PC-9 (cell line): ENCODE measurements around the gene RAB43. TPM values are rescaled to one million over a fixed set of nuclear protein-coding genes. Genes with fewer than 3 reads are reported as not detected.
"Not testable (repeated sequence)": the region's sequence is repeated elsewhere in the genome, so short reads cannot be mapped to it uniquely, and the experiment has no call there.

ENCODE experiments used
- BruUV-seq: library from RNA; stranded (reverse); fragments of 400-500 nt; replicated peaks from 2 replicates; lab custom pipeline; 2021; lab: Mats Ljungman, UMichigan
- CTCF ChIA-PET: fragments of 300-600 bp; sonication (Branson Sonifier 250); formaldehyde crosslinking; loops from one replicate; lab custom pipeline; 2022; ENCODE audit warnings: antibody characterized with exemption; lab: Charles Lee
- POLR2A ChIA-PET: fragments of 300-600 bp; sonication (Branson Sonifier 250); formaldehyde crosslinking; loops from one replicate; lab custom pipeline; 2022; ENCODE audit warnings: antibody characterized with exemption; ENCODE audit not compliant: unreplicated experiment; lab: Charles Lee
- DNase-seq, 2 experiments: peaks; one replicate each; pipeline versions ENCODE4 v3.0.0 to v3.0.0-alpha.2; 2015 to 2022; ENCODE audit warnings: mixed read lengths in 1 of 2
- H2AFZ ChIP-seq: fragments of 200-600 bp; sonication (generic); 2 replicates; pipeline ENCODE4 v1.8.1; 2017; ENCODE audit warnings: antibody characterized with exemption
- H3F3A ChIP-seq: fragments of 200-600 bp; sonication (generic); 2 replicates; pipeline ENCODE4 v1.8.1; 2017; ENCODE audit warnings: antibody characterized with exemption, mild to moderate bottlenecking, low read depth; ENCODE audit not compliant: insufficient read depth
- H3K27ac ChIP-seq: fragments of 200-600 bp; sonication (generic); 2 replicates; pipeline ENCODE4 v1.6.1; 2016; ENCODE audit warnings: mixed run types
- H3K27me3 ChIP-seq: fragments of 200-600 bp; sonication (generic); 2 replicates; pipeline ENCODE4 v1.6.1; 2016; ENCODE audit warnings: low read depth, mixed run types; ENCODE audit not compliant: insufficient read depth
- H3K36me3 ChIP-seq: fragments of 200-600 bp; sonication (generic); 2 replicates; pipeline ENCODE4 v1.6.1; 2016; ENCODE audit warnings: low read depth, mixed run types
- H3K4me1 ChIP-seq: fragments of 200-600 bp; sonication (generic); replicated peaks from 2 replicates; pipeline ENCODE4 v1.6.1; 2016; ENCODE audit warnings: mixed run types; ENCODE audit not compliant: insufficient read depth
- H3K4me2 ChIP-seq: fragments of 200-600 bp; sonication (generic); 2 replicates; pipeline ENCODE4 v1.6.1; 2017; ENCODE audit warnings: mixed run types
- H3K4me3 ChIP-seq: fragments of 200-600 bp; sonication (generic); 2 replicates; pipeline ENCODE4 v1.6.1; 2016; ENCODE audit warnings: mixed run types
- H3K79me2 ChIP-seq: fragments of 200-600 bp; sonication (generic); 2 replicates; pipeline ENCODE4 v1.6.1; 2017; ENCODE audit warnings: low read depth, mixed run types
- H3K9me2 ChIP-seq: fragments of 200-600 bp; sonication (generic); 2 replicates; pipeline ENCODE4 v1.8.1; 2017; ENCODE audit warnings: mild to moderate bottlenecking; ENCODE audit not compliant: insufficient read depth
- H3K9me3 ChIP-seq: fragments of 200-600 bp; sonication (generic); 2 replicates; pipeline ENCODE4 v1.8.1; 2016; ENCODE audit warnings: low read depth; ENCODE audit not compliant: insufficient read depth
- H4K20me1 ChIP-seq: fragments of 200-600 bp; sonication (generic); 2 replicates; pipeline ENCODE4 v1.8.1; 2017; ENCODE audit not compliant: insufficient read depth
- CTCF ChIP-seq: fragments of 200-600 bp; sonication (generic); conservative IDR thresholded peaks from 2 replicates; pipeline ENCODE4 v1.6.1; 2017; ENCODE audit warnings: mixed run types, antibody characterized with exemption, mild to moderate bottlenecking, moderate library complexity
- EZH2 ChIP-seq: fragments of 200-600 bp; sonication (generic); IDR thresholded peaks from 2 replicates; pipeline ENCODE4 v1.8.0; 2017; ENCODE audit warnings: antibody characterized with exemption, low read depth
- intact Hi-C: fragments of 100-400 bp; cut with micrococcal nuclease; formaldehyde crosslinking; loops from one replicate; pipeline ENCODE4 v1.10.0; 2022; ENCODE audit not compliant: unreplicated experiment
- total RNA-seq: library from RNA; stranded (reverse); gene quantifications from 2 replicates; pipeline ENCODE4 v1.2.3, GENCODE V29; 2021

RAB43 gene
- total RNA-seq, 1 experiment from 2014 or later: 39.5 TPM

DNA sequence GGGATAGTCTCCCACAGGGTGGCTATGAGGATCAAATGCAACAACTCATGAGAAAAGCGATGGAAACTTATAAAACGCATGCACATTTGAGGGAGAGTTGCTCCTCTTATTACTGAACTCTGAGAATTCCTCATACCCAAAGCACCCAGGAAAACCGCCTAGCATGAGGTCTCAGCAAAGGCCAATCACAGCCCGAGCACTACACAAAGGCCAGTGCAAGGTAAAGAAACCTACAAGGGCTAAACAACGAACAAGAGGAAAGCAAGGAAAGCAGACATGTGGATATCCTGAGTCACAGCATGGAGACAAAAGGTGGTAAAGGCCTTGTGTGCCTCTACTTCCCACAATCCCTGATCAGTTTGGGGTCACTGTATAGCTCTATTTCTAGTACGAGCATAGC, 7.1 kb downstream of the RAB43 start:
- ChIA-PET CTCF (no interaction called here), POLR2A (no interaction called here)
- no peak overlapping the region for H3K4me3 ChIP-seq
- 0 out of 2 replicates have a peak, but pooled peaks cover 7% of the 10 kb centered on the region for H3K36me3 ChIP-seq
- intact Hi-C loops: no loop called here
- H3K27me3 ChIP-seq: no peaks in the 10 kb centered on the region
- no peak overlapping the region for H2AFZ ChIP-seq
- H3K9me3 ChIP-seq: no peaks in the 10 kb centered on the region
- TF ChIP-seq CTCF (no peak), EZH2 (no peak)
- no peak overlapping the region for H3K4me2 ChIP-seq
- no peak overlapping the region for H3K27ac ChIP-seq
- peaks cover 34% of the 10 kb centered on the region for H3K79me2 ChIP-seq
- H3K4me1 ChIP-seq: peaks cover 12% of the 10 kb centered on the region
- no peak for DNase-seq
- H4K20me1 ChIP-seq: peaks cover 17% of the 10 kb centered on the region
- H3K9me2 ChIP-seq: no peaks in the 10 kb centered on the region
- BruUV-seq: no TSS peak
- H3F3A ChIP-seq: peaks cover 8% of the 10 kb centered on the region; the same call in 1 of the 2 replicates

DNA sequence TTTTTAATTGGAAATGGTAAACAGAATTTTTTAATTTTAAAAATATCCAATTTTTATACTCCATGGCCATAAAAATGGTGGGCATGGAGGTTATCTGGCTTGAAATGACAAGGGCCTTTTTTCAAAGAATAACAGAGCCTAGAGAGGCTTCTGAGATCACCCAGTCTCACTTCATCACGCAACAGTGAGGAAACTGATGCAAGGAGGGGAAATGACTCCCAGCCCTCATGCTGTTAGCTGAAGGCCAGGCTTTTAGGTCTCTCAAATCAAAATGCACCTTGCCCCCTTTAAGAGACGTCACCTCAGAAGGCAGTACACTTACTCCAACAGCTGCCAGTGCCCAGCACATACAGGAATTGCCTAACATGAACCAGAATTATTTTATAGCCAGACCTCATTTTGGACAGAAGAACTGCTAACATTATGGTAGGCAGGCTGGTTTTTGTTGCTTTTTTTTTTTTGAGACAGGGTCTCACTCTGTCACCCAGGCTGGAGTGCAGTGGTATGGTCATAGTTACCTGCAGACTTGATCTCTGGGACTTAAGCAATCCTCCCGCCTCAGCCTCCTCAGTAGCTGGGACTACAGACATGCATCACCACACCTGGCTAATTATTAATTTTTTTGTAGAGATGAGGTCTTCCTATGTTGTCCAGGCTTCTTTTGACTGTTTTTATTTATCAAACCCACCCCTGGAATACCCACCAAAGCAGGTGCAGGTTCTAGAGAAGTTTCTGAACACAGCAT, 9.1 kb downstream of the RAB43 start:
- Histone ChIP-seq H3K36me3 (0 out of 2 replicates have a peak, but pooled peaks cover 3% of the 10 kb centered on the region), H3K27me3 (no peaks in the 10 kb centered on the region), H4K20me1 (peaks cover 15% of the 10 kb centered on the region), H3F3A (no peaks in the 10 kb centered on the region), H3K27ac (no peak overlapping the region), H3K9me3 (no peaks in the 10 kb centered on the region), H3K4me1 (no peaks in the 10 kb centered on the region), H3K9me2 (no peaks in the 10 kb centered on the region), H3K4me2 (no peak overlapping the region), H3K79me2 (peaks cover 14% of the 10 kb centered on the region; the same call in 1 of the 2 replicates), H2AFZ (no peak overlapping the region), H3K4me3 (no peak overlapping the region)
- DNase-seq: no peak
- intact Hi-C loops: no loop called here
- POLR2A ChIA-PET: no interaction called here
- CTCF ChIA-PET: interaction anchor here (0.5 kb wide), 1 partner anchor 142 kb away, joined by 5 read pairs; no protein-coding TSS in a partner anchor
- no peak for TF ChIP-seq CTCF
- TF ChIP-seq EZH2: no peak
- no TSS peak for BruUV-seq

DNA sequence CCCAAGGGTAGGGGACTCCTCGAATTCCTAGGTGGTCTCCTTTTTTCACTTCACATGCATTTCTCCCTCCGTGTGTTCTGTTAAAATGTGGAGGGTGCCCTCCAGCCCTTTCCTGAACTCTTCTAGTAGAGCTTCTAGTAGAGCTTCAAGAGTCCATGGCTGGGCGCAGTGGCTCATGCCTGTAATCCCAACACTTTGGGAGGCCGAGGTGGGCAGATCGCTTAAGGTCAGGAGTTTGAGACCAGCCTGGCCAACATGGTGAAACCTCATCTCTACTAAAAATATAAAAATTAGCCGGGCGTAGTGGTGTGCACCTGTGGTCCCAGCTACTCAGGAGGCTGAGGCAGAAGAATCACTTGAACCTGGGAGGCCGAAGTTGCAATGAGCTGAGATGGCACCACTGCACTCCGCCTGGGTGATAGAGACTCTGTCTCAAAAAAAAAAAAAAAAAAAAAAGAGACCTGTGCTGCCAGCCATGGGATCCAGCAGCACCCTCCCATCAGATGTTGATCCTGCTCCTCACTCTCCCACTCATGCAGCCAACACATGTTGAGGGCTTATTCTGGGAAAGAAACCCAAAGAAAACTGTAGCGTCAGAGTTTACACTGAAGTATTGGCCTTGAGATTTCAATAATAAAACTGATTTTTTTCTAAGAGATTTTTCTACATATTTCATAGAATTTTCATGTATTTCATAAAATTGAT, 10.4 kb downstream of the RAB43 start:
- H3K4me1 ChIP-seq, H3K36me3 ChIP-seq, BruUV-seq, POLR2A ChIA-PET, CTCF ChIA-PET, H3K9me2 ChIP-seq, H3K79me2 ChIP-seq, H3K4me3 ChIP-seq, H3K27ac ChIP-seq, DNase-seq, H2AFZ ChIP-seq, H3K4me2 ChIP-seq, H3K27me3 ChIP-seq, intact Hi-C loops, H3K9me3 ChIP-seq, H3F3A ChIP-seq: not testable (repeated sequence)
- peaks cover 24% of the 10 kb centered on the region for H4K20me1 ChIP-seq
